Measurements from ENCODE around the gene MPRIP. TPM values are rescaled to one million over a fixed set of nuclear protein-coding genes. Genes with fewer than 3 reads are reported as not detected.

Gene MPRIP
- total and polyA plus RNA-seq, 2 of the 13 experiments (the other 11 are each of a cell fraction or from before 2014, with no cell fraction given) = 50.2 to 52.4 TPM

DNA sequence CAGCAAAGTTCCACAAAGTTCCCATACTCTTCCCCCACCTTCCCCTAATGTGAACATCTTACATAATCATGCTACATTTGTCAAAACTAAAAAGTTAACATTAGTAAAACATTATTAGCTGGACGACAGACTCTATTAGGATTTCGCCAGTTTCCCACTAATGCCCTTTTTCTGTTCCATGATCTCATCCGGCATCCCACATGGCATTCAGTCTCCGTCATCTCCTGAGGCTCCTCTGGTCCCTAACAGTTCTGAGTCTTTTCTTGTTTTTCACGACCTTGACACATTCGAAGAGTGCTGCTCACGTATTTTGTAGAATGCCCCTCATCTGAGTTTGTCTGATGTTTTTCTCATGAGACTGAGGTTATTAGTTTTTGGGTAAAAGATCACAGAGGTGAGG lies 8.8 kb upstream of the MPRIP start:
- TF ChIP-seq ZNF530 (CRISPR knock-in tag; IDR thresholded peaks at IDR 0.05; ENCODE audit: low read depth) (no peak), E2F1 (CRISPR knock-in tag; IDR thresholded peaks at IDR 0.05) (no peak), PAWR (CRISPR knock-in tag; IDR thresholded peaks at IDR 0.05; ENCODE audit: borderline replicate concordance) (no peak), SATB2 (CRISPR knock-in tag; IDR thresholded peaks at IDR 0.05) (no peak), AGO2 (optimal IDR thresholded peaks at IDR 0.05; ENCODE audit: low read depth, low read length) (no peak), ZFP36L2 (CRISPR knock-in tag; IDR thresholded peaks at IDR 0.05) (no peak), ZNF205 (CRISPR knock-in tag; IDR thresholded peaks at IDR 0.05) (no peak), KDM4B (CRISPR knock-in tag; IDR thresholded peaks at IDR 0.05) (no peak), ZNF546 (CRISPR knock-in tag; conservative IDR thresholded peaks at IDR 0.05) (no peak), SRSF4 (IDR thresholded peaks at IDR 0.05; ENCODE audit: low read depth, low read length, poor library complexity, severe bottlenecking) (no peak), ZNF605 (CRISPR knock-in tag; IDR thresholded peaks at IDR 0.05) (no peak), LCORL (IDR thresholded peaks at IDR 0.05) (no peak), LCORL (CRISPR knock-in tag; IDR thresholded peaks at IDR 0.05) (no peak), ZNF468 (CRISPR knock-in tag; IDR thresholded peaks at IDR 0.05) (no peak)
- TF ChIP-seq, protein P1, sequence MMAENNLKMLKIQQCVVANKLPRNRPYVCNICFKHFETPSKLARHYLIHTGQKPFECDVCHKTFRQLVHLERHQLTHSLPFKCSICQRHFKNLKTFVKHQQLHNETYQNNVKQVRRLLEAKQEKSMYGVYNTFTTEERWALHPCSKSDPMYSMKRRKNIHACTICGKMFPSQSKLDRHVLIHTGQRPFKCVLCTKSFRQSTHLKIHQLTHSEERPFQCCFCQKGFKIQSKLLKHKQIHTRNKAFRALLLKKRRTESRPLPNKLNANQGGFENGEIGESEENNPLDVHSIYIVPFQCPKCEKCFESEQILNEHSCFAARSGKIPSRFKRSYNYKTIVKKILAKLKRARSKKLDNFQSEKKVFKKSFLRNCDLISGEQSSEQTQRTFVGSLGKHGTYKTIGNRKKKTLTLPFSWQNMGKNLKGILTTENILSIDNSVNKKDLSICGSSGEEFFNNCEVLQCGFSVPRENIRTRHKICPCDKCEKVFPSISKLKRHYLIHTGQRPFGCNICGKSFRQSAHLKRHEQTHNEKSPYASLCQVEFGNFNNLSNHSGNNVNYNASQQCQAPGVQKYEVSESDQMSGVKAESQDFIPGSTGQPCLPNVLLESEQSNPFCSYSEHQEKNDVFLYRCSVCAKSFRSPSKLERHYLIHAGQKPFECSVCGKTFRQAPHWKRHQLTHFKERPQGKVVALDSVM (CRISPR knock-in tag; IDR thresholded peaks at IDR 0.05) = no peak
- ATAC-seq = no peak
- Histone ChIP-seq H3K27ac (ENCODE audit: extremely low read length, insufficient read depth, low read length) (no peak overlapping the region), H3K27me3 (ENCODE audit: control insufficient read depth in 1 of 2, insufficient read depth in 2 of 2, low read length in 2 of 2) (no peaks in the 10 kb centered on the region; a peak in 1 of 5 replicates), H3K4me3 (replicated peaks in 1 of 3; ENCODE audit: insufficient read depth in 1 of 3, low read depth in 2 of 3, low read length in 3 of 3) (no peak overlapping the region), H3K4me1 (ENCODE audit: insufficient read depth, low read length) (peaks cover 62% of the 10 kb centered on the region), H3K36me3 (replicated peaks in 1 of 2; ENCODE audit: control insufficient read depth in 1 of 2, insufficient read depth in 2 of 2, low read length in 2 of 2) (no peaks in the 10 kb centered on the region), H3K79me2 (ENCODE audit: insufficient read depth, low read length) (no peaks in the 10 kb centered on the region), H2AFZ (ENCODE audit: low read length) (no peak overlapping the region), H3K9me3 (ENCODE audit: low read length) (no peaks in the 10 kb centered on the region), H3K4me2 (ENCODE audit: low read depth, low read length) (no peak overlapping the region), H3K9ac (ENCODE audit: insufficient read depth, low read depth, low read length) (no peak overlapping the region), H4K20me1 (ENCODE audit: insufficient read depth, low read length) (no peaks in the 10 kb centered on the region)
- ChIA-PET POLR2A (no interaction called here), CTCF (ENCODE audit: low intra/inter-chr PET ratio, low total read pairs) (no interaction called here)
- DNase-seq (ENCODE audit: low spot score) = no peak
- BruUV-seq (replicated peaks) = no TSS peak
- no peak for FAIRE-seq
- WGBS (ENCODE audit: low lambda C conversion rate) = 73% methylated on average over 7 of the region's 7 CpGs
- in situ Hi-C loops (cut with HindIII; ENCODE audit: extremely low pct_ligation_motif_present, low pct_unique_long_range_greater_than_20kb) = no loop called here
- intact Hi-C loops (cut with micrococcal nuclease; ENCODE audit: unreplicated experiment) = no loop called here
